GM21576 (cell line): ENCODE measurements around the gene GRID1.

Source experiments
- ATAC-seq: cut with Tn5 transposase; IDR thresholded peaks from one replicate; pipeline ENCODE4 v1.9.1; 2021; ENCODE audit warnings: mild to moderate bottlenecking, moderate library complexity; ENCODE audit not compliant: unreplicated experiment

Gene GRID1

GRCh38 chr10:86155054-86155921, 211.3 kb downstream of the GRID1 start:
- ATAC-seq: no peak

GRCh38 chr10:86153751-86154150, 212.8 kb downstream of the GRID1 start:
- no peak for ATAC-seq

GRCh38 chr10:86152911-86153310, 213.7 kb downstream of the GRID1 start:
- ATAC-seq: no peak

GRCh38 chr10:86152354-86152753, 214.2 kb downstream of the GRID1 start:
- ATAC-seq: no peak

- no peak for ATAC-seq
Measured at GRCh38 chr10:86151613-86152012, 215.0 kb downstream of the GRID1 start.

GRCh38 chr10:86149257-86149656, 217.3 kb downstream of the GRID1 start:
- no peak for ATAC-seq

- no peak for ATAC-seq
Measured at GRCh38 chr10:86148117-86148516, 218.5 kb downstream of the GRID1 start.

- ATAC-seq: no peak
Measured at GRCh38 chr10:86144301-86144700, 222.3 kb downstream of the GRID1 start.

- no peak for ATAC-seq
Measured at GRCh38 chr10:86141896-86142295, 224.7 kb downstream of the GRID1 start.

GRCh38 chr10:86139066-86139657, 227.4 kb downstream of the GRID1 start:
- no peak for ATAC-seq

GRCh38 chr10:86138551-86139065, 228.0 kb downstream of the GRID1 start:
- no peak for ATAC-seq

- ATAC-seq: no peak
Measured at GRCh38 chr10:86137561-86137960, 229.0 kb downstream of the GRID1 start.

- no peak for ATAC-seq
Measured at GRCh38 chr10:86136934-86137333, 229.7 kb downstream of the GRID1 start.

GRCh38 chr10:86135191-86135590, 231.4 kb downstream of the GRID1 start:
- ATAC-seq: no peak

- no peak for ATAC-seq
Measured at GRCh38 chr10:86130737-86131475, 235.7 kb downstream of the GRID1 start.

- no peak for ATAC-seq
Measured at GRCh38 chr10:86130041-86130440, 236.6 kb downstream of the GRID1 start.

GRCh38 chr10:86128360-86128759, 238.2 kb downstream of the GRID1 start:
- ATAC-seq: no peak

GRCh38 chr10:86127274-86127819, 239.2 kb downstream of the GRID1 start:
- ATAC-seq: no peak

GRCh38 chr10:86124734-86125133, 241.9 kb downstream of the GRID1 start:
- no peak for ATAC-seq

- no peak for ATAC-seq
Measured at GRCh38 chr10:86123715-86124114, 242.9 kb downstream of the GRID1 start.

GRCh38 chr10:86123304-86123703, 243.3 kb downstream of the GRID1 start:
- ATAC-seq: no peak
